RWPE2 (cell line): ENCODE data around the gene KIF6.

Experiments
- ATAC-seq: fragments of 200-7000 bp; cut with Tn5 transposase; 3 replicates; pipeline ENCODE4 v1.9.1; 2021; ENCODE audit warnings: low read depth
- DNase-seq: peaks from one replicate; pipeline ENCODE4 v3.0.0-alpha.2; 2020; ENCODE audit warnings: low spot score
- H3K27ac ChIP-seq: fragments of 450-650 bp; 2 replicates; pipeline ENCODE4 v1.5.1; 2017; ENCODE audit warnings: mild to moderate bottlenecking; ENCODE audit not compliant: poor library complexity, severe bottlenecking
- H3K27me3 ChIP-seq: fragments of 250-450 bp; sonication (Bioruptor Pico); 2 replicates; pipeline ENCODE4 v1.5.1; 2021; ENCODE audit warnings: mild to moderate bottlenecking, moderate library complexity; ENCODE audit not compliant: insufficient read depth, poor library complexity, severe bottlenecking
- H3K36me3 ChIP-seq: fragments of 250-450 bp; sonication (Bioruptor Pico); 2 replicates; pipeline ENCODE4 v1.5.1; 2020; ENCODE audit warnings: low read depth, mild to moderate bottlenecking, moderate library complexity
- H3K4me1 ChIP-seq: fragments of 250-450 bp; sonication (Bioruptor Pico); 2 replicates; pipeline ENCODE4 v1.5.1; 2021; ENCODE audit warnings: mild to moderate bottlenecking, moderate library complexity; ENCODE audit not compliant: insufficient read depth, poor library complexity, severe bottlenecking
- H3K4me3 ChIP-seq: fragments of 250-450 bp; sonication (Bioruptor Pico); 2 replicates; pipeline ENCODE4 v1.5.1; 2021; ENCODE audit warnings: mild to moderate bottlenecking, moderate library complexity; ENCODE audit not compliant: severe bottlenecking
- H3K9me3 ChIP-seq: fragments of 250-450 bp; sonication (Bioruptor Pico); 2 replicates; pipeline ENCODE4 v1.5.1; 2021; ENCODE audit warnings: mild to moderate bottlenecking, moderate library complexity; ENCODE audit not compliant: severe bottlenecking
- TF ChIP-seq, protein P1 (sequence below): fragments of 450-650 bp; IDR thresholded peaks from one replicate; pipeline ENCODE4 v1.5.1; 2017; ENCODE audit warnings: mild to moderate bottlenecking, moderate library complexity; ENCODE audit not compliant: poor library complexity, severe bottlenecking

The KIF6 gene

GRCh38 chr6:39686976-39687375 is 38.2 kb downstream of the KIF6 start:
- no peak for ATAC-seq
- TF ChIP-seq, protein P1, sequence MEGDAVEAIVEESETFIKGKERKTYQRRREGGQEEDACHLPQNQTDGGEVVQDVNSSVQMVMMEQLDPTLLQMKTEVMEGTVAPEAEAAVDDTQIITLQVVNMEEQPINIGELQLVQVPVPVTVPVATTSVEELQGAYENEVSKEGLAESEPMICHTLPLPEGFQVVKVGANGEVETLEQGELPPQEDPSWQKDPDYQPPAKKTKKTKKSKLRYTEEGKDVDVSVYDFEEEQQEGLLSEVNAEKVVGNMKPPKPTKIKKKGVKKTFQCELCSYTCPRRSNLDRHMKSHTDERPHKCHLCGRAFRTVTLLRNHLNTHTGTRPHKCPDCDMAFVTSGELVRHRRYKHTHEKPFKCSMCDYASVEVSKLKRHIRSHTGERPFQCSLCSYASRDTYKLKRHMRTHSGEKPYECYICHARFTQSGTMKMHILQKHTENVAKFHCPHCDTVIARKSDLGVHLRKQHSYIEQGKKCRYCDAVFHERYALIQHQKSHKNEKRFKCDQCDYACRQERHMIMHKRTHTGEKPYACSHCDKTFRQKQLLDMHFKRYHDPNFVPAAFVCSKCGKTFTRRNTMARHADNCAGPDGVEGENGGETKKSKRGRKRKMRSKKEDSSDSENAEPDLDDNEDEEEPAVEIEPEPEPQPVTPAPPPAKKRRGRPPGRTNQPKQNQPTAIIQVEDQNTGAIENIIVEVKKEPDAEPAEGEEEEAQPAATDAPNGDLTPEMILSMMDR, result no peak
- Histone ChIP-seq H3K9me3 (no peaks in the 10 kb centered on the region), H3K27ac (no peak overlapping the region), H3K4me1 (no peaks in the 10 kb centered on the region), H3K36me3 (no peaks in the 10 kb centered on the region), H3K4me3 (no peak overlapping the region), H3K27me3 (no peaks in the 10 kb centered on the region)
- DNase-seq, result no peak

GRCh38 chr6:39685938-39686337 is 39.3 kb downstream of the KIF6 start:
- Histone ChIP-seq H3K36me3 (no peaks in the 10 kb centered on the region), H3K27me3 (no peaks in the 10 kb centered on the region)
- TF ChIP-seq, protein P1, result no peak

GRCh38 chr6:39685489-39685826 is 39.8 kb downstream of the KIF6 start:
- Histone ChIP-seq H3K36me3 (no peaks in the 10 kb centered on the region), H3K27ac (no peak overlapping the region), H3K4me1 (no peaks in the 10 kb centered on the region), H3K27me3 (no peaks in the 10 kb centered on the region), H3K9me3 (no peaks in the 10 kb centered on the region), H3K4me3 (no peak overlapping the region)
- ATAC-seq, result no peak
- no peak for DNase-seq
- TF ChIP-seq, protein P1, result no peak

More at GRCh38 chr6:39685938-39686337, 39.3 kb downstream of the KIF6 start:
- H3K4me1 ChIP-seq, result no peaks in the 10 kb centered on the region
- no peak for DNase-seq
- no peak overlapping the region for H3K27ac ChIP-seq
- no peaks in the 10 kb centered on the region for H3K9me3 ChIP-seq
- ATAC-seq, result no peak
- H3K4me3 ChIP-seq, result no peak overlapping the region

GRCh38 chr6:39684790-39685488 is 40.3 kb downstream of the KIF6 start:
- Histone ChIP-seq H3K36me3 (no peaks in the 10 kb centered on the region), H3K27me3 (no peaks in the 10 kb centered on the region), H3K9me3 (no peaks in the 10 kb centered on the region), H3K4me3 (no peak overlapping the region), H3K27ac (no peak overlapping the region), H3K4me1 (no peaks in the 10 kb centered on the region)
- TF ChIP-seq, protein P1, result no peak
- ATAC-seq (no peak), DNase-seq (no peak)

DNA sequence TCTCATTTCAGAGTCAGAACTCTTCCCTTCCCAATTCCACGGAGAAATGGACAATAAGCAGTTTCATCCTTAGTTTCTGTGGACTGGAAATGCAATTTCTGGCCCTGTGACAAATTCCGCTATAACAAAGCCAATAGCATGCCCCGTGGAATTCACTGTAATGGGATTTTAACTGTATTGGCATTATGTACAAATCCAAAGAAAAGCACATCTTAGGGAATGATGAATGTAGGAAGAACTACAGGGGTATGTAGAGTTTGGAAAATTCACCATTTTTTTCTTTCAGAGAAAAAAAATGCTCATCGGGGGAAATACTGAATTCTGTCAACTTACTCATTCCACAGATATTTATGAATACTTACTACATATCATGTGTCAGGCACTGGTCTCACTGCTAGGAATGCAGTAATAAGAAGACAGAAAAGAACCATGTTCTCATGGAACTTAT is 43.5 kb downstream of the KIF6 start:
- ATAC-seq (no peak), DNase-seq (no peak)
- no peaks in the 10 kb centered on the region for H3K9me3 ChIP-seq

More for the DNA sequence above, 43.5 kb downstream of the KIF6 start:
- no peaks in the 10 kb centered on the region for H3K4me1 ChIP-seq
- H3K36me3 ChIP-seq, result no peaks in the 10 kb centered on the region
- TF ChIP-seq, protein P1, result no peak
- H3K27ac ChIP-seq, result no peak overlapping the region
- no peak overlapping the region for H3K4me3 ChIP-seq
- H3K27me3 ChIP-seq, result no peaks in the 10 kb centered on the region
